Keratinocyte (primary cell): ENCODE measurements around the gene SRSF12. TPM values are rescaled to one million over a fixed set of nuclear protein-coding genes. Genes with fewer than 3 reads are reported as not detected.

Experiments
- DNase-seq: peaks from one replicate; pipeline ENCODE4 v3.0.0-alpha.2; 2011; ENCODE audit warnings: low read depth, missing footprints, low spot score
- FAIRE-seq: peaks from 2 replicates; lab custom pipeline; 2011; peaks lifted over from hg19 to GRCh38; lab: Jason Lieb, UNC
- H2AFZ ChIP-seq: 2 replicates; pipeline ENCODE4 v1.6.0; 2012; ENCODE audit warnings: low read length, control low read depth, inconsistent platforms; ENCODE audit not compliant: control insufficient read depth
- H3K27ac ChIP-seq: 2 replicates; pipeline ENCODE4 v1.5.1; 2011; ENCODE audit warnings: low read length; ENCODE audit not compliant: control insufficient read depth, insufficient read depth
- H3K27me3 ChIP-seq: 3 replicates; pipeline ENCODE4 v1.6.0; 2011; ENCODE audit warnings: low read length; ENCODE audit not compliant: control insufficient read depth, insufficient read depth; ENCODE audit errors: extremely low read depth
- H3K36me3 ChIP-seq, 2 experiments: 2 replicates in 1 of 2; 3 replicates in 1 of 2; pipeline ENCODE4 v1.5.1; 2011; ENCODE audit warnings: low read length in 2 of 2, mild to moderate bottlenecking in 1 of 2; ENCODE audit not compliant: control insufficient read depth in 2 of 2, insufficient read depth in 2 of 2; ENCODE audit errors: extremely low read depth in 1 of 2
- H3K4me1 ChIP-seq: 3 replicates; pipeline ENCODE4 v1.5.1; 2011; ENCODE audit warnings: low read length; ENCODE audit not compliant: control insufficient read depth, insufficient read depth; ENCODE audit errors: extremely low read depth
- H3K4me2 ChIP-seq: 3 replicates; pipeline ENCODE4 v1.6.0; 2011; ENCODE audit warnings: low read depth, low read length; ENCODE audit not compliant: control insufficient read depth, insufficient read depth; ENCODE audit errors: extremely low read depth
- H3K4me3 ChIP-seq, 3 experiments: fragments of 200-600 bp in 1 of 3; sonication (generic) in 1 of 3; 2 replicates in 2 of 3; 3 replicates in 1 of 3; pipeline ENCODE4 v1.5.1; 2011 to 2016; ENCODE audit warnings: low read length in 3 of 3, mild to moderate bottlenecking in 3 of 3, control low read depth in 2 of 3, inconsistent platforms in 1 of 3, low read depth in 1 of 3, mixed read lengths in 1 of 3, mixed run types in 1 of 3, moderate library complexity in 1 of 3; ENCODE audit not compliant: control insufficient read depth in 2 of 3, insufficient read depth in 2 of 3; ENCODE audit errors: extremely low read depth in 1 of 3
- H3K79me2 ChIP-seq: 2 replicates; pipeline ENCODE4 v1.6.0; 2012; ENCODE audit warnings: low read length; ENCODE audit not compliant: control insufficient read depth, insufficient read depth
- H3K9ac ChIP-seq: 3 replicates; pipeline ENCODE4 v1.6.0; 2011; ENCODE audit warnings: low read length; ENCODE audit not compliant: control insufficient read depth, insufficient read depth; ENCODE audit errors: extremely low read depth
- H3K9me1 ChIP-seq: 3 replicates; pipeline ENCODE4 v1.6.0; 2011; ENCODE audit warnings: low read length; ENCODE audit not compliant: control insufficient read depth, insufficient read depth; ENCODE audit errors: extremely low read depth
- H3K9me3 ChIP-seq: 2 replicates; pipeline ENCODE4 v1.5.1; 2012; ENCODE audit warnings: low read depth, low read length; ENCODE audit not compliant: control insufficient read depth
- H4K20me1 ChIP-seq: 3 replicates; pipeline ENCODE4 v1.6.0; 2011; ENCODE audit warnings: low read length; ENCODE audit not compliant: control insufficient read depth, insufficient read depth; ENCODE audit errors: extremely low read depth
- EZH2 ChIP-seq: IDR thresholded peaks from one replicate; pipeline ENCODE4 v1.6.1; 2012; ENCODE audit warnings: inconsistent platforms, mild to moderate bottlenecking, low read length, moderate library complexity
- dilution Hi-C: fragments of 300-500 bp; cut with MboI; formaldehyde crosslinking; loops from one replicate; pipeline ENCODE4 v1.7.0; 2020; ENCODE audit warnings: low sequenced_read_pairs; ENCODE audit not compliant: extremely low pct_ligation_motif_present
- polyA plus RNA-seq, 5 experiments: library from polyadenylated mRNA; depleted of rRNA in 3 of 5; stranded (reverse) in 3 of 5; stranded (forward) in 1 of 5; unstranded in 1 of 5; fragments of >200 nt; gene quantifications; 1 replicate in 1 of 5; 2 replicates in 3 of 5; 3 replicates in 1 of 5; pipeline versions ENCODE4 v1.2.1 to v1.2.3, GENCODE V29; 2011 to 2012; ENCODE audit warnings: missing spikeins in 2 of 5, low read depth in 1 of 5, low replicate concordance in 1 of 5
- TF ChIP-seq, protein P1 (sequence below), 3 experiments: IDR thresholded peaks in 1 of 3; conservative IDR thresholded peaks in 1 of 3; optimal IDR thresholded peaks in 1 of 3; 2 replicates in 2 of 3; 3 replicates in 1 of 3; pipeline versions ENCODE3 to v1.5.1; 2011; ENCODE audit warnings: low read length in 3 of 3, mild to moderate bottlenecking in 3 of 3, moderate library complexity in 2 of 3, control low read depth in 1 of 3, inconsistent platforms in 1 of 3; ENCODE audit not compliant: insufficient read depth in 2 of 3; ENCODE audit errors: extremely low read depth in 1 of 3

Gene SRSF12
- polyA plus RNA-seq, 1 donor (not counting 4 experiments of a cell fraction or from before 2014, with no cell fraction given): 0.28 TPM

GRCh38 chr6:89081423-89082322 lies 36.2 kb downstream of the SRSF12 start:
- no peak for FAIRE-seq
- Histone ChIP-seq H3K79me2 (peaks cover 21% of the 10 kb centered on the region), H3K4me2 (peak overlapping the region; percentile 87)

DNA sequence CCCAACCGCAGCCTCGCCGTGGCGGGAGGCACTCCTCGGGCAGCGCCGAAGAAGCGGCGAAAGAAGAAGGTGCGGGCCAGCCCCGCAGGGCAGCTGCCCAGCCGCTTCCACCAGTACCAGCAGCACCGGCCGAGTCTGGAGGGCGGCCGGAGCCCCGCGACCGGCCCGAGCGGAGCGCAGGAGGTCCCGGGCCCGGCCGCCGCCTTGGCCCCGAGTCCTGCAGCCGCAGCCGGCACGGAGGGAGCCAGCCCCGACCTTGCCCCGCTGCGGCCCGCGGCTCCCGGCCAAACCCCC lies 36.8 kb downstream of the SRSF12 start:
- no peak for DNase-seq
- H3K4me1 ChIP-seq: peaks cover 13% of the 10 kb centered on the region
- dilution Hi-C loops: no loop called here
- no peaks in the 10 kb centered on the region for H3K27me3 ChIP-seq
- peak overlapping the region; percentile 87 to 93 (median 92) for H3K4me3 ChIP-seq
- TF ChIP-seq, protein P1, sequence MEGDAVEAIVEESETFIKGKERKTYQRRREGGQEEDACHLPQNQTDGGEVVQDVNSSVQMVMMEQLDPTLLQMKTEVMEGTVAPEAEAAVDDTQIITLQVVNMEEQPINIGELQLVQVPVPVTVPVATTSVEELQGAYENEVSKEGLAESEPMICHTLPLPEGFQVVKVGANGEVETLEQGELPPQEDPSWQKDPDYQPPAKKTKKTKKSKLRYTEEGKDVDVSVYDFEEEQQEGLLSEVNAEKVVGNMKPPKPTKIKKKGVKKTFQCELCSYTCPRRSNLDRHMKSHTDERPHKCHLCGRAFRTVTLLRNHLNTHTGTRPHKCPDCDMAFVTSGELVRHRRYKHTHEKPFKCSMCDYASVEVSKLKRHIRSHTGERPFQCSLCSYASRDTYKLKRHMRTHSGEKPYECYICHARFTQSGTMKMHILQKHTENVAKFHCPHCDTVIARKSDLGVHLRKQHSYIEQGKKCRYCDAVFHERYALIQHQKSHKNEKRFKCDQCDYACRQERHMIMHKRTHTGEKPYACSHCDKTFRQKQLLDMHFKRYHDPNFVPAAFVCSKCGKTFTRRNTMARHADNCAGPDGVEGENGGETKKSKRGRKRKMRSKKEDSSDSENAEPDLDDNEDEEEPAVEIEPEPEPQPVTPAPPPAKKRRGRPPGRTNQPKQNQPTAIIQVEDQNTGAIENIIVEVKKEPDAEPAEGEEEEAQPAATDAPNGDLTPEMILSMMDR (optimal IDR thresholded peaks at IDR 0.05 in 1 of 3, IDR thresholded peaks at IDR 0.05 in 1 of 3, conservative IDR thresholded peaks at IDR 0.05 in 1 of 3; ENCODE audit: extremely low read depth in 1 of 3, insufficient read depth in 2 of 3, low read length in 3 of 3): no peak
- no peak for TF ChIP-seq EZH2
- H3K9me1 ChIP-seq: no peaks in the 10 kb centered on the region
- H3K36me3 ChIP-seq: peaks cover 0 to 6% of the 10 kb centered on the region in 2 experiments
- H4K20me1 ChIP-seq: no peaks in the 10 kb centered on the region
- H3K9me3 ChIP-seq: no peaks in the 10 kb centered on the region
- peak overlapping the region; percentile 96 for H3K27ac ChIP-seq
- FAIRE-seq: no peak
- peaks cover 21% of the 10 kb centered on the region for H3K79me2 ChIP-seq
- H3K4me2 ChIP-seq: peak overlapping the region; percentile 76
- peak overlapping the region; percentile 99 for H3K9ac ChIP-seq
- H2AFZ ChIP-seq: no peak overlapping the region

More at GRCh38 chr6:89081423-89082322, 36.2 kb downstream of the SRSF12 start:
- TF ChIP-seq, protein P1 (optimal IDR thresholded peaks at IDR 0.05 in 1 of 3, IDR thresholded peaks at IDR 0.05 in 1 of 3, conservative IDR thresholded peaks at IDR 0.05 in 1 of 3; ENCODE audit: extremely low read depth in 1 of 3, insufficient read depth in 2 of 3, low read length in 3 of 3): no peak
- TF ChIP-seq EZH2: no peak
- H3K9ac ChIP-seq: peak overlapping the region; percentile 99
- H3K27me3 ChIP-seq: no peaks in the 10 kb centered on the region
- H3K4me3 ChIP-seq: peak overlapping the region; percentile 87 to 95 (median 93)
- no peaks in the 10 kb centered on the region for H4K20me1 ChIP-seq
- peaks cover 0 to 6% of the 10 kb centered on the region in 2 experiments for H3K36me3 ChIP-seq
- no peaks in the 10 kb centered on the region for H3K9me3 ChIP-seq
- H3K27ac ChIP-seq: peak overlapping the region; percentile 96
- dilution Hi-C loops: no loop called here
- H3K4me1 ChIP-seq: peaks cover 13% of the 10 kb centered on the region
- H2AFZ ChIP-seq: no peak overlapping the region
- no peaks in the 10 kb centered on the region for H3K9me1 ChIP-seq
- DNase-seq: peak; percentile 56
